IMR-90 (cell line): Measurements from ENCODE around the gene NR1D2.

Source experiments
- CEBPB ChIP-seq: IDR thresholded peaks from 2 replicates; pipeline ENCODE4 v1.6.1; 2012; ENCODE audit warnings: low read depth, low read length, improper control_type of control experiment
- CTCF ChIP-seq: conservative IDR thresholded peaks from 2 replicates; pipeline ENCODE4 v1.5.1; 2012; ENCODE audit warnings: mild to moderate bottlenecking, low read depth, low read length, improper control_type of control experiment
- MXI1 ChIP-seq: IDR thresholded peaks from 2 replicates; pipeline ENCODE4 v1.6.1; 2012; ENCODE audit warnings: low read depth, mild to moderate bottlenecking, low read length, moderate library complexity, borderline replicate concordance
- POLR2A ChIP-seq: IDR thresholded peaks from 2 replicates; pipeline ENCODE4 v1.6.1; 2012; ENCODE audit warnings: mild to moderate bottlenecking, low read depth, low read length
- RAD21 ChIP-seq: IDR thresholded peaks from 2 replicates; pipeline ENCODE4 v1.6.1; 2012; ENCODE audit warnings: low read length, improper control_type of control experiment

GRCh38 chr3:24002129-24002528, 57.0 kb downstream of the NR1D2 start:
- no peak for TF ChIP-seq CTCF
- TF ChIP-seq RAD21, result no peak
- TF ChIP-seq CEBPB, result no peak
- TF ChIP-seq MXI1, result no peak
- TF ChIP-seq POLR2A, result no peak
